ENCODE results near the gene LCE7A. TPM values are rescaled to one million over a fixed set of nuclear protein-coding genes. Genes with fewer than 3 reads are reported as not detected.

Gene LCE7A
- total and polyA plus RNA-seq, 2 donors from 2014 or later: not detected

GRCh38 chr1:152858062-152858461 is 1.7 kb upstream of the LCE7A start:
- Histone ChIP-seq H3K4me1 (ENCODE audit: control insufficient read depth in 2 of 3, insufficient read depth in 2 of 3, low read depth in 1 of 3, low read length in 3 of 3) (no peaks in the 10 kb centered on the region), H3K36me3 (ENCODE audit: control insufficient read depth in 2 of 3, insufficient read depth in 3 of 3, low read length in 3 of 3) (no peaks in the 10 kb centered on the region), H3K9me3 (ENCODE audit: control insufficient read depth in 2 of 3, insufficient read depth in 1 of 3, low read length in 3 of 3) (no peaks in the 10 kb centered on the region), H3K4me3 (ENCODE audit: low read length in 3 of 3) (no peak overlapping the region), H3K27ac (ENCODE audit: low read depth in 2 of 2, low read length in 2 of 2) (no peak overlapping the region), H3K9ac (ENCODE audit: low read length in 3 of 3) (no peak overlapping the region), H3K27me3 (ENCODE audit: control insufficient read depth, insufficient read depth, low read length) (no peaks in the 10 kb centered on the region)
- FAIRE-seq: no peak
- intact Hi-C loops (cut with DNase I): no loop called here
- no peak for TF ChIP-seq CTCF (IDR thresholded peaks at IDR 0.05; ENCODE audit: borderline replicate concordance, extremely low read depth, insufficient read depth)
- no peak for DNase-seq

GRCh38 chr1:152860129-152860528 is 333 bp downstream of the LCE7A start:
- Histone ChIP-seq H3K27ac (ENCODE audit: low read depth in 2 of 2, low read length in 2 of 2) (no peak overlapping the region), H3K9ac (ENCODE audit: low read length in 3 of 3) (no peak overlapping the region), H3K36me3 (ENCODE audit: control insufficient read depth in 2 of 3, insufficient read depth in 3 of 3, low read length in 3 of 3) (no peaks in the 10 kb centered on the region), H3K9me3 (ENCODE audit: control insufficient read depth in 2 of 3, insufficient read depth in 1 of 3, low read length in 3 of 3) (no peaks in the 10 kb centered on the region), H3K4me1 (ENCODE audit: control insufficient read depth in 2 of 3, insufficient read depth in 2 of 3, low read depth in 1 of 3, low read length in 3 of 3) (no peaks in the 10 kb centered on the region), H3K27me3 (ENCODE audit: control insufficient read depth, insufficient read depth, low read length) (no peaks in the 10 kb centered on the region), H3K4me3 (ENCODE audit: low read length in 3 of 3) (no peak overlapping the region)
- no peak for DNase-seq
- intact Hi-C loops (cut with DNase I): no loop called here
- TF ChIP-seq CTCF (IDR thresholded peaks at IDR 0.05; ENCODE audit: borderline replicate concordance, extremely low read depth, insufficient read depth): no peak
- FAIRE-seq: no peak

GRCh38 chr1:152861374-152861773 is 1.6 kb downstream of the LCE7A start:
- H3K36me3 ChIP-seq (ENCODE audit: control insufficient read depth in 2 of 3, insufficient read depth in 3 of 3, low read length in 3 of 3): no peaks in the 10 kb centered on the region
- no peaks in the 10 kb centered on the region for H3K27me3 ChIP-seq (ENCODE audit: control insufficient read depth, insufficient read depth, low read length)
- no peak for DNase-seq
- TF ChIP-seq CTCF (IDR thresholded peaks at IDR 0.05; ENCODE audit: borderline replicate concordance, extremely low read depth, insufficient read depth): no peak
- H3K9me3 ChIP-seq (ENCODE audit: control insufficient read depth in 2 of 3, insufficient read depth in 1 of 3, low read length in 3 of 3): no peaks in the 10 kb centered on the region
- H3K4me3 ChIP-seq (ENCODE audit: low read length in 3 of 3): no peak overlapping the region
- H3K9ac ChIP-seq (ENCODE audit: low read length in 3 of 3): no peak overlapping the region
- no peaks in the 10 kb centered on the region for H3K4me1 ChIP-seq (ENCODE audit: control insufficient read depth in 2 of 3, insufficient read depth in 2 of 3, low read depth in 1 of 3, low read length in 3 of 3)
- no peak overlapping the region for H3K27ac ChIP-seq (ENCODE audit: low read depth in 2 of 2, low read length in 2 of 2)
- intact Hi-C loops (cut with DNase I): no loop called here
- no peak for FAIRE-seq

- DNase-seq (no peak), FAIRE-seq (no peak)
- no peaks in the 10 kb centered on the region for H3K27me3 ChIP-seq (ENCODE audit: control insufficient read depth, insufficient read depth, low read length)
- TF ChIP-seq CTCF (IDR thresholded peaks at IDR 0.05; ENCODE audit: borderline replicate concordance, extremely low read depth, insufficient read depth): no peak
- H3K4me3 ChIP-seq (ENCODE audit: low read length in 3 of 3): no peak overlapping the region
- no peaks in the 10 kb centered on the region for H3K9me3 ChIP-seq (ENCODE audit: control insufficient read depth in 2 of 3, insufficient read depth in 1 of 3, low read length in 3 of 3)
- H3K4me1 ChIP-seq (ENCODE audit: control insufficient read depth in 2 of 3, insufficient read depth in 2 of 3, low read depth in 1 of 3, low read length in 3 of 3): no peaks in the 10 kb centered on the region
- no peak overlapping the region for H3K9ac ChIP-seq (ENCODE audit: low read length in 3 of 3)
- intact Hi-C loops (cut with DNase I): no loop called here
- H3K36me3 ChIP-seq (ENCODE audit: control insufficient read depth in 2 of 3, insufficient read depth in 3 of 3, low read length in 3 of 3): no peaks in the 10 kb centered on the region
- no peak overlapping the region for H3K27ac ChIP-seq (ENCODE audit: low read depth in 2 of 2, low read length in 2 of 2)
Measured at GRCh38 chr1:152864443-152864842, 4.6 kb downstream of the LCE7A start.

Measured in kidney (tissue), 14 donors.